ENCODE data around the gene GGN.

DNA sequence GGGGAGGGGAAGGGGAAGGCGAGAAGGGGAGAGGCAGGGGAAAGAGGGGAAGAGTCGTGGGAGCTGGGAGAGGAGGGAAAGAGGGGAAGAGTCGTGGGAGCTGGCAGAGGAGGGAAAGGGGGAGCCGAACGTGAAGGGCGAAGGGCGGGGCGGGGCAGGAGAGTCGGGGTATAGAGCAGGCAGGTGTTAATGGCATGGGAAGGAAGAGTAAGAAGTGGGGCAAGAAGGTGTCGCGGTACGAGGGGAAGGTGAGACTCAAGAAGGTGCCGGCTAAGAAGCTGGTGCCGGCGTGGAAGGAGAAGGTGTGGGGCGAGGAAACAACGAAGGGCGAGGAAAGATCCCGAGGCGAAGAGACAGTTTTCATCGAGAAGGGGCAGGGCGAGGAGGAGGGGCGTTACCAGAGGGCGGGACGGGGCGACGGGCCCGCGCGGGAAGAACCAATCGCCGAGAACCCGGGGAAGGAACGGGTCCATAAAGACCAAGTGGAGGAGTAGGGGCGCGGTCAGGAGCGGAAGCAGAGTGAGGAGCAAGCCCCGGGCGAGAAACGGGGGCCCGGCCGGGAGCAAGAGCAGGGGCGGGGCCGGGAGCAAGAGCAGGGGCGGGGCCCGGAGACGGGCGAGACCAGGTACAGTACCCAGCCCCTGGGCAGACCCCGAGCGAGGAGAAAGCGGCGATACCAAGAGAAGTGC is 51.7 kb downstream of the GGN start:
- TF ChIP-seq EZH2 (IDR thresholded peaks at IDR 0.05; ENCODE audit: insufficient read depth, poor library complexity, severe bottlenecking) = no peak
- TF ChIP-seq EZH2phosphoT487 (IDR thresholded peaks at IDR 0.05; ENCODE audit: insufficient read depth, low read depth) = no peak
